ENCODE data around the gene SRCAP. TPM values are rescaled to one million over a fixed set of nuclear protein-coding genes. Genes with fewer than 3 reads are reported as not detected.

The SRCAP gene
- total RNA-seq, 1 donor from 2014 or later: 18.1 TPM

DNA sequence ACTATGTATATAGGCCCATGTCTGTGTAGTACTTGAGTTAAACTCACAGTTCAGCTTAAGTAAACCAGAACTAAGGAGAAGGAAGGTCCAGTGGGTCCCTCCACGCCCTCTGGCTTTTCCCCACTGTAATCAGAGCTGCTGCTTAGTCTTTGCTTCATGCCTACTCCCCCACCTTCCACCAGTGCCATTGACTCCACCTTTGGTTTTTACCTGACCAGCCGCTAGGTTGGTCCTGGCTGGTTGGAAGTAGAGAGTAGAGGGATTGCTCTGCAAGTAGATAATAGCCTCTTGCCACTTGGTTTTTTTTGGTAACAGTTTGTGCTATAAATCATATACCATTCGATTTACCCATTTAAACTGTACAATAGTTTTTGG is 26.4 kb downstream of the SRCAP start:
- TF ChIP-seq, protein P1, sequence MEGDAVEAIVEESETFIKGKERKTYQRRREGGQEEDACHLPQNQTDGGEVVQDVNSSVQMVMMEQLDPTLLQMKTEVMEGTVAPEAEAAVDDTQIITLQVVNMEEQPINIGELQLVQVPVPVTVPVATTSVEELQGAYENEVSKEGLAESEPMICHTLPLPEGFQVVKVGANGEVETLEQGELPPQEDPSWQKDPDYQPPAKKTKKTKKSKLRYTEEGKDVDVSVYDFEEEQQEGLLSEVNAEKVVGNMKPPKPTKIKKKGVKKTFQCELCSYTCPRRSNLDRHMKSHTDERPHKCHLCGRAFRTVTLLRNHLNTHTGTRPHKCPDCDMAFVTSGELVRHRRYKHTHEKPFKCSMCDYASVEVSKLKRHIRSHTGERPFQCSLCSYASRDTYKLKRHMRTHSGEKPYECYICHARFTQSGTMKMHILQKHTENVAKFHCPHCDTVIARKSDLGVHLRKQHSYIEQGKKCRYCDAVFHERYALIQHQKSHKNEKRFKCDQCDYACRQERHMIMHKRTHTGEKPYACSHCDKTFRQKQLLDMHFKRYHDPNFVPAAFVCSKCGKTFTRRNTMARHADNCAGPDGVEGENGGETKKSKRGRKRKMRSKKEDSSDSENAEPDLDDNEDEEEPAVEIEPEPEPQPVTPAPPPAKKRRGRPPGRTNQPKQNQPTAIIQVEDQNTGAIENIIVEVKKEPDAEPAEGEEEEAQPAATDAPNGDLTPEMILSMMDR (IDR thresholded peaks at IDR 0.05; ENCODE audit: insufficient read depth, low read length, poor library complexity, severe bottlenecking): no peak
- no peak for DNase-seq (ENCODE audit: low read depth)
- H3K4me3 ChIP-seq (ENCODE audit: low read depth, low read length): no peak overlapping the region
- H3K36me3 ChIP-seq (ENCODE audit: control insufficient read depth, insufficient read depth, low read length): peaks cover 9% of the 10 kb centered on the region
- H3K27me3 ChIP-seq (ENCODE audit: control insufficient read depth, insufficient read depth, low read length): no peaks in the 10 kb centered on the region

- H3K27me3 ChIP-seq (ENCODE audit: control insufficient read depth, insufficient read depth, low read length): no peaks in the 10 kb centered on the region
- peaks cover 6% of the 10 kb centered on the region for H3K36me3 ChIP-seq (ENCODE audit: control insufficient read depth, insufficient read depth, low read length)
- DNase-seq (ENCODE audit: low read depth): no peak
- no peak overlapping the region for H3K4me3 ChIP-seq (ENCODE audit: low read depth, low read length)
- TF ChIP-seq, protein P1 (IDR thresholded peaks at IDR 0.05; ENCODE audit: insufficient read depth, low read length, poor library complexity, severe bottlenecking): no peak
Observed at GRCh38 chr16:30728321-30728720, 29.4 kb downstream of the SRCAP start.

GRCh38 chr16:30728899-30729672 is 30.1 kb downstream of the SRCAP start:
- TF ChIP-seq, protein P1 (IDR thresholded peaks at IDR 0.05; ENCODE audit: insufficient read depth, low read length, poor library complexity, severe bottlenecking): no peak
- Histone ChIP-seq H3K27me3 (ENCODE audit: control insufficient read depth, insufficient read depth, low read length) (no peaks in the 10 kb centered on the region), H3K4me3 (ENCODE audit: low read depth, low read length) (no peak overlapping the region), H3K36me3 (ENCODE audit: control insufficient read depth, insufficient read depth, low read length) (peaks cover 4% of the 10 kb centered on the region)
- DNase-seq (ENCODE audit: low read depth): no peak

GRCh38 chr16:30731411-30731810 is 32.4 kb downstream of the SRCAP start:
- DNase-seq (ENCODE audit: low read depth): no peak
- Histone ChIP-seq H3K27me3 (ENCODE audit: control insufficient read depth, insufficient read depth, low read length) (no peaks in the 10 kb centered on the region), H3K36me3 (ENCODE audit: control insufficient read depth, insufficient read depth, low read length) (peaks cover 4% of the 10 kb centered on the region), H3K4me3 (ENCODE audit: low read depth, low read length) (no peak overlapping the region)
- TF ChIP-seq, protein P1 (IDR thresholded peaks at IDR 0.05; ENCODE audit: insufficient read depth, low read length, poor library complexity, severe bottlenecking): no peak

DNA sequence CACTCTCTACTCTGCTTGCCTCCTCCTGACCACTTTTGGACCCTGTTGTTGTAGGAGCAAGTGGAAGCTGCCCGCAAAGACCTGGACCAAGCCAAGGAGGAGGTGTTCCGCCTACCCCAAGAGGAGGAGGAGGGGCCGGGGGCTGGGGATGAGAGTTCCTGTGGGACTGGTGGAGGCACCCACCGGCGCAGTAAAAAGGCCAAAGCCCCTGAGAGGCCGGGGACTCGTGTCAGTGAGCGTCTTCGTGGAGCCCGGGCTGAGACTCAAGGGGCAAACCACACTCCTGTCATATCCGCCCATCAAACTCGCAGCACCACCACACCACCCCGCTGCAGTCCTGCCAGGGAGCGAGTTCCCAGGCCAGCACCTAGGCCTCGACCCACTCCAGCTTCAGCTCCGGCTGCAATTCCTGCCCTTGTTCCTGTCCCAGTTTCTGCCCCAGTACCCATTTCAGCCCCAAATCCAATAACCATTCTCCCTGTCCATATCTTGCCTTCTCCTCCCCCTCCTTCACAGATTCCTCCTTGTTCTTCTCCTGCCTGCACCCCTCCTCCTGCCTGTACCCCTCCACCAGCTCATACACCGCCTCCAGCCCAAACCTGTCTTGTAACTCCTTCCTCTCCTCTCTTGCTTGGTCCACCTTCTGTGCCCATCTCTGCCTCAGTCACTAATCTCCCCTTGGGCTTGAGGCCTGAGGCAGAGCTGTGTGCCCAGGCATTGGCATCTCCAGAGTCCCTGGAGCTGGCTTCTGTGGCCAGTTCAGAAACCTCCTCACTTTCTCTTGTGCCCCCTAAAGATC is 38.2 kb downstream of the SRCAP start:
- Histone ChIP-seq H3K36me3 (ENCODE audit: control insufficient read depth, insufficient read depth, low read length) (peaks cover 7% of the 10 kb centered on the region), H3K27me3 (ENCODE audit: control insufficient read depth, insufficient read depth, low read length) (no peaks in the 10 kb centered on the region), H3K4me3 (ENCODE audit: low read depth, low read length) (no peak overlapping the region)
- TF ChIP-seq, protein P1 (IDR thresholded peaks at IDR 0.05; ENCODE audit: insufficient read depth, low read length, poor library complexity, severe bottlenecking): no peak
- no peak for DNase-seq (ENCODE audit: low read depth)
